Mucosa of descending colon (tissue), 3 donors: ENCODE measurements around the gene CEPT1. TPM values are rescaled to one million over a fixed set of nuclear protein-coding genes. Genes with fewer than 3 reads are reported as not detected.

Experiments
- ATAC-seq: fragments of 200-7000 bp; cut with Tn5 transposase; one replicate; pipeline ENCODE4 v1.9.1; 2020; ENCODE audit warnings: mild to moderate bottlenecking, moderate library complexity
- DNase-seq, 3 donors: peaks; one replicate each; pipeline ENCODE4 v3.0.0-alpha.2; 2020
- H3K36me3 ChIP-seq: fragments of 200-600 bp; one replicate; pipeline ENCODE4 v1.8.0; 2021; ENCODE audit warnings: low read depth, mild to moderate bottlenecking
- H3K4me1 ChIP-seq: fragments of 200-600 bp; one replicate; pipeline ENCODE4 v1.8.0; 2021; ENCODE audit warnings: low read depth, mild to moderate bottlenecking
- H3K4me3 ChIP-seq: fragments of 200-600 bp; one replicate; pipeline ENCODE4 v1.8.0; 2021; ENCODE audit warnings: mild to moderate bottlenecking
- H3K9me3 ChIP-seq: fragments of 200-600 bp; one replicate; pipeline ENCODE4 v1.8.0; 2021; ENCODE audit warnings: mild to moderate bottlenecking
- intact Hi-C, 2 donors: fragments of 100-400 bp; cut with DNase I in 1 of 2; cut with micrococcal nuclease in 1 of 2; formaldehyde crosslinking; loops; one replicate each; pipeline versions ENCODE4 v1.11.0 to v1.11.1; 2022; cut with DNase I, micrococcal nuclease
- total RNA-seq, 3 donors: library from RNA; stranded (reverse); fragmentation: NEBNext Ultra II Directional in 2 of 3; extraction: Animal tissue kit (Norgen Biotek cat#: 25700) in 2 of 3; gene quantifications; one replicate each; pipeline versions ENCODE4 v1.2.1 to v1.2.4, GENCODE V29; 2021 to 2023
- TF ChIP-seq, protein P1 (sequence below): fragments of 200-600 bp; IDR thresholded peaks from one replicate; pipeline ENCODE4 v1.8.0; 2022; ENCODE audit warnings: antibody characterized with exemption, mild to moderate bottlenecking
- donor health status: DM: no; HTN: no; CAD: no; lungs with moderate emphysema.
- donor health status: DM: no; HTN: no; CAD: no.
- donor health status: DM: no; HTN: yes; CAD: no.

The CEPT1 gene
- total RNA-seq, 3 donors from 2014 or later, result 29.4 to 35.9 (median 31.0) TPM

GRCh38 chr1:111162488-111162880 lies 22.5 kb downstream of the CEPT1 start:
- Histone ChIP-seq H3K4me1 (no peaks in the 10 kb centered on the region), H3K9me3 (no peaks in the 10 kb centered on the region), H3K4me3 (no peak overlapping the region), H3K36me3 (no peaks in the 10 kb centered on the region)
- DNase-seq (no peak), ATAC-seq (no peak)
- TF ChIP-seq, protein P1, sequence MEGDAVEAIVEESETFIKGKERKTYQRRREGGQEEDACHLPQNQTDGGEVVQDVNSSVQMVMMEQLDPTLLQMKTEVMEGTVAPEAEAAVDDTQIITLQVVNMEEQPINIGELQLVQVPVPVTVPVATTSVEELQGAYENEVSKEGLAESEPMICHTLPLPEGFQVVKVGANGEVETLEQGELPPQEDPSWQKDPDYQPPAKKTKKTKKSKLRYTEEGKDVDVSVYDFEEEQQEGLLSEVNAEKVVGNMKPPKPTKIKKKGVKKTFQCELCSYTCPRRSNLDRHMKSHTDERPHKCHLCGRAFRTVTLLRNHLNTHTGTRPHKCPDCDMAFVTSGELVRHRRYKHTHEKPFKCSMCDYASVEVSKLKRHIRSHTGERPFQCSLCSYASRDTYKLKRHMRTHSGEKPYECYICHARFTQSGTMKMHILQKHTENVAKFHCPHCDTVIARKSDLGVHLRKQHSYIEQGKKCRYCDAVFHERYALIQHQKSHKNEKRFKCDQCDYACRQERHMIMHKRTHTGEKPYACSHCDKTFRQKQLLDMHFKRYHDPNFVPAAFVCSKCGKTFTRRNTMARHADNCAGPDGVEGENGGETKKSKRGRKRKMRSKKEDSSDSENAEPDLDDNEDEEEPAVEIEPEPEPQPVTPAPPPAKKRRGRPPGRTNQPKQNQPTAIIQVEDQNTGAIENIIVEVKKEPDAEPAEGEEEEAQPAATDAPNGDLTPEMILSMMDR, result no peak
- intact Hi-C loops, result no loop called here

GRCh38 chr1:111163363-111163762 lies 23.3 kb downstream of the CEPT1 start:
- no peak for DNase-seq
- intact Hi-C loops, result no loop called here
- no peaks in the 10 kb centered on the region for H3K4me1 ChIP-seq
- ATAC-seq, result no peak
- no peaks in the 10 kb centered on the region for H3K36me3 ChIP-seq
- no peaks in the 10 kb centered on the region for H3K9me3 ChIP-seq
- TF ChIP-seq, protein P1, result no peak
- no peak overlapping the region for H3K4me3 ChIP-seq

DNA sequence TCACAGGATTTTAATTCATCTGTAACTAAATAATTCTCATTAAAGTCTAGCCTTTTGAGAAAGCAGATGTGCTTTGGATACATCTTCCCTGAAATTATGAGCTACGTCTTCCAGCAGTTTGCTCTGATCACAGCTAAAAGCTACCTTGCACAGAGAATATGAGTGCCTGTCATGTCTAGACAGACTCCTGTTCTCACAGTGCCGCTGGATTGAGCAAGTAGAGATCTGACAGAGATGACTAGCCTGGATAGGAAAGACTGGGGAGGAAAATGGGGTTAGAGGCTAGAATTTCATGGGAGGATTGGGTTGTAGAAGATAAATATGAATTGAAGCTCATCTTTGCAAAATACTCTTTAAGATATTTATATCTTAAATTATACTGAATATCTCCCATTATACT lies 24.1 kb downstream of the CEPT1 start:
- no peaks in the 10 kb centered on the region for H3K4me1 ChIP-seq
- H3K9me3 ChIP-seq, result no peaks in the 10 kb centered on the region
- intact Hi-C loops, result no loop called here
- DNase-seq, result no peak
- H3K4me3 ChIP-seq, result no peak overlapping the region
- no peaks in the 10 kb centered on the region for H3K36me3 ChIP-seq
- TF ChIP-seq, protein P1, result no peak
- ATAC-seq, result no peak

- TF ChIP-seq, protein P1, result no peak
- DNase-seq (no peak), ATAC-seq (no peak)
- intact Hi-C loops, result no loop called here
- Histone ChIP-seq H3K9me3 (no peaks in the 10 kb centered on the region), H3K4me3 (no peak overlapping the region), H3K36me3 (no peaks in the 10 kb centered on the region), H3K4me1 (no peaks in the 10 kb centered on the region)
Observed at GRCh38 chr1:111172463-111172862, 32.4 kb downstream of the CEPT1 start.

DNA sequence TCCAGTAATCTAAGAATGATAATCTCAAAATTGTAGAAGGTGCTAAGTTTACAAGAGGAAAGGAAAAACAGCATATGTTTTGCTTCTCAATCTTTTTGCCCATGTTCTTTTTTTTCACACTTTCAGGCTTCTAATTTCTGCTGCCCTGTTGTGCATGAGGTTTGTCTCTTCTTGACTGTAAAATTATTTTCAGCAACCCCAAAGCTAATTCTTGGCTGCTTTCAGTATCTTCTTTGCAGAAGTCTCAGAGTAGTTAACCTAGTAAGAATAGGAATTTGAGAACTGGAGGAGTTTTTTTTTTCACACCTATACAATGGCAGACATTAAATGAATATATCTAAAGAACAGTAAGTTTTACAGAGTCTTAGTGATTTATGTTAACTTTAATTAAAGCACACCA lies 34.0 kb downstream of the CEPT1 start:
- Histone ChIP-seq H3K4me3 (no peak overlapping the region), H3K4me1 (no peaks in the 10 kb centered on the region), H3K9me3 (no peaks in the 10 kb centered on the region), H3K36me3 (no peaks in the 10 kb centered on the region)
- DNase-seq (no peak), ATAC-seq (no peak)
- TF ChIP-seq, protein P1, result no peak
- intact Hi-C loops, result no loop called here

DNA sequence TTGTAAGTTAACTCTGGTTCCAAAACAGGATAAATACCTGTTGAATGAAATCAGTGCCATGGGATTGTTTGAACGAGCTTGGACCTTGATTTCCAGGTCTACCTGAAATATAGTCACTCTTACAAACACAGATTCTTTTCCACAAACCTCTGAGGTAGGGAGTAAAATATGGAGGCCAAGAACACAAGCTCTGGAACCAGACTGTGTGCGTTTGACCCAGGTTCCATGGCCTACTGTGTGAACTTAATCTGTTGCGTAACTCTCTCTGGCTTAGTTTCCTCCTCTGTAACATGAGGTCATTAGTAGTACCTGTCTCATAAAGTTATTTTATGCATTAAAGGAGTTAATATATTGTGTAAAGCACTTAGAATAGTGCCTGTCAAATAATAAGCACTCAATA lies 35.3 kb downstream of the CEPT1 start:
- H3K4me3 ChIP-seq, result no peak overlapping the region
- intact Hi-C loops, result no loop called here
- no peaks in the 10 kb centered on the region for H3K4me1 ChIP-seq
- TF ChIP-seq, protein P1, result no peak
- H3K9me3 ChIP-seq, result no peaks in the 10 kb centered on the region
- H3K36me3 ChIP-seq, result no peaks in the 10 kb centered on the region
- no peak for DNase-seq
- ATAC-seq, result no peak
